Activated naive CD8-positive, alpha-beta T cell (primary cell): ENCODE measurements around the gene XYLT1.

ENCODE experiments used
- H3K27ac Mint-ChIP-seq: one replicate; pipeline ENCODE4 v1.8.0; 2021; ENCODE audit warnings: mixed read lengths
- H3K27me3 Mint-ChIP-seq: one replicate; pipeline ENCODE4 v1.8.0; 2021; ENCODE audit warnings: mixed read lengths
- H3K36me3 Mint-ChIP-seq: one replicate; pipeline ENCODE4 v1.8.0; 2021; ENCODE audit warnings: mixed read lengths
- H3K4me1 Mint-ChIP-seq: one replicate; pipeline ENCODE4 v1.8.0; 2021; ENCODE audit warnings: low read depth, mixed read lengths
- H3K4me3 Mint-ChIP-seq: one replicate; pipeline ENCODE4 v1.8.0; 2021; ENCODE audit warnings: mild to moderate bottlenecking, mixed read lengths
- H3K9me3 Mint-ChIP-seq: one replicate; pipeline ENCODE4 v1.8.0; 2021; ENCODE audit warnings: low read depth, mixed read lengths

XYLT1 gene

DNA sequence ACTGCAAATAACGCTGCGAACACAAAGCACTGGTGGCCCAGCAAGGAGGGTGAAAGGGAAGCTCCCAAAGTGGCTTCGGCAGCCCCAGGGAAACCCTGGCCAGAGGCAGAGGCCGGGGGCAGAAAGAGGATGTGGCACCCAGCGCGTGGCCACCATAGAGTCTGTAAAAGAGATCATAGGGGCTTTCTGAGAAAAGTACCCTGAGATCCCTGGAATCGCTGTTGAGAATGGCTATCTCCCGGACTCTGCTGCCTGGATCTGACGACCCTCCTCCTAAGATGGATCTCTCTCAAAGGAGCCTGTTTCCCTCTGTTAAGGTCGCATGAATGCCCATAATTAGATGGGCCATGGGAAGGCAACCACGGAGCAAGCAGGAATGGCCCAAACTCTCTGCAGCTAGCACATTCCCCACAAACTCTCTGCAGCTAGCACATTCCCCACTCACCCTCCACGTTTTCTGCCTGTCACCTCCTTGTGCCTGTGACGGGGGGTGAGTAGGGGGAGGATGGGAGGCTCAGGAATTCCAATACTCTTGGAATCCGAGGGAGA is 364.4 kb downstream of the XYLT1 start:
- H3K36me3 Mint-ChIP-seq, result peaks cover 6% of the 10 kb centered on the region
- peaks cover 27% of the 10 kb centered on the region for H3K4me1 Mint-ChIP-seq
- no peaks in the 10 kb centered on the region for H3K9me3 Mint-ChIP-seq
- no peaks in the 10 kb centered on the region for H3K27me3 Mint-ChIP-seq
- H3K4me3 Mint-ChIP-seq, result no peak overlapping the region
- H3K27ac Mint-ChIP-seq, result no peak overlapping the region

DNA sequence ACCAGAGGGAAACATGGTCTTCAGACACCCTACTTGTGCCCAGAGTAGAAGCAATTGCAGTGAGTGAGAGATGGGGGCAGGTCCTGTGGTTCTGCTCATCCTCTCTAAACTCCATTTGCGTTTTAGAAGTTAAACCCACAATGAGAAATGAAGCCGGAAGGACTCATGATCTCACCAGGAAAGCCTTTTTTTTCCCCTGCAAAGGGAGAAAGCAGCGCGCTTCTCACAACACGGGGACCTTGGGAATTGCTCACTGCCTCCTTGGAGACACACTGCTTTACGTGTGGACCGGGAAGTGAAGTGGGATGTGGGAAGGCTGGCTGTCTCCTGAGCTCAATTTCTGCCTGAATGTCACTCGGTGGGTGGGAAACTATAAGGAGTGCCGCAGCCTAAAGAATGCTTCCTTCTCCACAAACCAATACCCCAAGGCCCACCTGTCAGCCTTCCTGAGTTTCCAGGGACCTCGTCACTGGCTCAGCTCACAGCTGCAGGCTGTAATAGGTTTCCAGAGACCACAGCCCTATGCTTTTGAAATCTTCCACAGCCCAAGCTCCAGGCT is 365.4 kb downstream of the XYLT1 start:
- Mint-ChIP-seq H3K9me3 (no peaks in the 10 kb centered on the region), H3K36me3 (peaks cover 8% of the 10 kb centered on the region), H3K4me1 (peaks cover 27% of the 10 kb centered on the region), H3K4me3 (peak overlapping the region; percentile 36), H3K27me3 (no peaks in the 10 kb centered on the region), H3K27ac (no peak overlapping the region)

GRCh38 chr16:17104654-17105053 is 366.1 kb downstream of the XYLT1 start:
- Mint-ChIP-seq H3K36me3 (peaks cover 4% of the 10 kb centered on the region), H3K27ac (no peak overlapping the region), H3K27me3 (no peaks in the 10 kb centered on the region), H3K4me1 (peaks cover 27% of the 10 kb centered on the region), H3K4me3 (peak overlapping the region; percentile 36), H3K9me3 (no peaks in the 10 kb centered on the region)

- Mint-ChIP-seq H3K27ac (no peak overlapping the region), H3K4me3 (no peak overlapping the region), H3K9me3 (no peaks in the 10 kb centered on the region), H3K27me3 (no peaks in the 10 kb centered on the region), H3K36me3 (peaks cover 3% of the 10 kb centered on the region), H3K4me1 (peaks cover 27% of the 10 kb centered on the region)
These were observed 367.5 kb downstream of the XYLT1 start for GRCh38 chr16:17103216-17103615.

- Mint-ChIP-seq H3K4me1 (peaks cover 27% of the 10 kb centered on the region), H3K27me3 (no peaks in the 10 kb centered on the region), H3K4me3 (no peak overlapping the region), H3K36me3 (peaks cover 3% of the 10 kb centered on the region), H3K9me3 (no peaks in the 10 kb centered on the region), H3K27ac (no peak overlapping the region)
These were observed 369.1 kb downstream of the XYLT1 start for GRCh38 chr16:17101646-17102045.

DNA sequence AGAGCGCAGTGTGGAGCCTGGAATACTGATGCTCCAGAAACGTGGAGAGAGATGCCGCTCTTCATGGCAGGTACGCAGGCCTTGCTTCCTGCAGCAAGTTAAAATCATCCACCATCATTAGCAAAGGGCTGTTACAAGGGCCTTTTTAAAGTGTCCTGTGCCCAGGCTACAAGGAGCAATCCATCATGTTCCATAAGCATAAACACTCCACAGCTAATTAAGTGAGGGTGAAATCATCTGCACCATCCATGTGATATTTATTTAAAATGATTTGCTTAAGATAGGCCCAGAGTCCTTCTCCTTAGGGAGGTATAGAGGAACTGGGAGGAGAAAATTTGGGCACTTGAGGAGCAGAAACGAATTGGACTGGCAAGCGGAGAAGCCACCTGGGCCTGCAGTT is 372.1 kb downstream of the XYLT1 start:
- Mint-ChIP-seq H3K27me3 (no peaks in the 10 kb centered on the region), H3K36me3 (peaks cover 3% of the 10 kb centered on the region), H3K4me3 (no peak overlapping the region), H3K9me3 (no peaks in the 10 kb centered on the region), H3K27ac (no peak overlapping the region), H3K4me1 (peaks cover 4% of the 10 kb centered on the region)

DNA sequence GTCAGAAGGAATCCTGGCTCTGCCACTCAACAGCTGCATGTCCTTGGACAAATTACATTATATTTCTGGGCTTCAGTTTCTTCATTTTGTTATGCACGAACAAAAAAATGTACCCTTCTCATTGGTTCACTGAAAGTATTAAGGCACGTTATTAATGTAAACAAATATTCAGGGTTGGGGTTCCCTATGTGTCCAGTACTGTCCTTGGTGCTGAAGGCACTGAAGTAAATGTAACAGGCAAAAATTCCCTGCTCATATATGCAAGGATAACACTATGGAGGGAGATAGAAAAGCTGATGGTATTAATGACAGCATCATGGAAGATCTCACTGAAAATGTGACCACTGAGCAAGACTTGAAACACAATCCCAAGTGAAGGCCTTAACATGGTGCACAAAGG is 386.6 kb downstream of the XYLT1 start:
- Mint-ChIP-seq H3K4me1 (no peaks in the 10 kb centered on the region), H3K36me3 (no peaks in the 10 kb centered on the region), H3K27me3 (no peaks in the 10 kb centered on the region), H3K4me3 (no peak overlapping the region), H3K9me3 (no peaks in the 10 kb centered on the region), H3K27ac (no peak overlapping the region)

DNA sequence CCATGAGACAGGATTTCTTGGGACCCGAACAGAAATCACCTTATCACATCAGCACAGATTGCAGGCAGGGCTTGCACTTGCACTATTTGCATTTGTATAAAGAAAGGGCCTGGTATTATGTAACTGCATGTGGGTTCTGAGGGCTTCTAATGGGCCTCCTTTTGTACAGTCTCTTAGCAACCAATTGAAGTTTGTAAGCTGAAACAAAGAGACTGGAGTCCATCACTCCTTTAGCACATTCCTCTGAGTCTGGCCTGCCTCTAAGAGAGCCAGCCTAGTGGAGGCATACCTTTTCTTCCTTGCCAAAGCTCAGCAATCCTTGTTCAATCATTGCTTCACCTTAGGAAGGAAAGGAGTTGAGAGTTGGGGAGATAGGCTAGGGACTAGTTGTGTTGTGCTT is 387.1 kb downstream of the XYLT1 start:
- H3K4me3 Mint-ChIP-seq, result no peak overlapping the region
- no peaks in the 10 kb centered on the region for H3K36me3 Mint-ChIP-seq
- H3K4me1 Mint-ChIP-seq, result no peaks in the 10 kb centered on the region
- no peaks in the 10 kb centered on the region for H3K9me3 Mint-ChIP-seq
- H3K27ac Mint-ChIP-seq, result no peak overlapping the region
- H3K27me3 Mint-ChIP-seq, result no peaks in the 10 kb centered on the region

- Mint-ChIP-seq H3K36me3 (no peaks in the 10 kb centered on the region), H3K4me1 (no peaks in the 10 kb centered on the region), H3K9me3 (no peaks in the 10 kb centered on the region), H3K27me3 (no peaks in the 10 kb centered on the region), H3K27ac (no peak overlapping the region), H3K4me3 (no peak overlapping the region)
These were observed 388.5 kb downstream of the XYLT1 start for GRCh38 chr16:17082095-17082882.

DNA sequence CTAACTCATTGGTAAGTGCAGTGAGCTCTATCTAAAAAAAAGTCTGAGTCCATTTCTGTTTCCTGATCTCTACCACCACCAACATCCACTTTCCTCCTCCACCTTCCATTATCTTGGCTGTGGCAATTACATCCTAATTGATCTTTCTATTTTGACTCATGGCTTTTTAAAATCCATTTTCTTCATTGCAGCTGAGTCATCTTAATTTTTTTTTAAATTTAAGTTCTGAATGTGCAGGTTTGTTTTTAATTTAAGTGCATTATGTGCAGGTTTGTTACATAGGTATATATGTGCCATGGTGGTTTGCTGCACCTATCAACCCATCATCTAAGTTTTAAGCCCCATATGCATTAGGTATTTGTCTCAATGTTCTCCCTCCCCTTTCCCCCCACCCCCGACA is 390.7 kb downstream of the XYLT1 start:
- H3K9me3 Mint-ChIP-seq, result no peaks in the 10 kb centered on the region
- H3K4me3 Mint-ChIP-seq, result no peak overlapping the region
- H3K36me3 Mint-ChIP-seq, result no peaks in the 10 kb centered on the region
- no peak overlapping the region for H3K27ac Mint-ChIP-seq
- H3K4me1 Mint-ChIP-seq, result no peaks in the 10 kb centered on the region
- no peaks in the 10 kb centered on the region for H3K27me3 Mint-ChIP-seq

DNA sequence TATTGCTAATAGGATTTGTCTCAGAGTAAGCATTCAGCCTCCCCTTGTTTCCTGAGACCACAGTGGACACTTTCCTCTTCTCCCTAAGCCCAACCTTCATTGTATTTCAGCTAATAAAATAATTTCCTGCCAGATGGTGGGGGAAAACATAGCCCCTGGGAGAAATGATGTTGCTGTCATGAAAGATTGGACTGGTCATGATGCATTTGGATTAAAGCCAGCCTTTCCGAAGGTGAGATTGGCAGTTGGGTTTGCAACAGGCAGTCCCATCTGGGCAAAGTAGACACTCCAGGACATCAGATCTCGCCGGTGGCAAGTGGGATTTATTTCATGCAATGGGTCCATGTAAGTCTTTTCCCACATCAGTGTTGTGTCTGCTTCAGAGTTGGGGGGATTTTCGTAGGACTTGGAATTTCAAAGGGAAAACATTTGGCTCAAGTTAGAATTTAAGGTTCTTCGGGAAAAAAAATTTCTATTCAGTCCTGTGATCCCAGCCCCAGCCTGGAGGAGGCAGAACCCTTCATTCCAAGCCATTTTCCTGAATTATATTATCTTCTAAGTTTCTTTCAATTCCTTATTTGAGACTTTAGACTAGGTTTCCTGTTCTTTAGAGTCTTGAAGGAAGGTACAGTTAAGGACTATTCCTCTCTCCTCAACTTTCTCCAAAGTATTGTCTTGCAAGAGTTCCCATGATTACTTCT is 391.7 kb downstream of the XYLT1 start:
- H3K9me3 Mint-ChIP-seq, result no peaks in the 10 kb centered on the region
- H3K36me3 Mint-ChIP-seq, result no peaks in the 10 kb centered on the region
- H3K4me1 Mint-ChIP-seq, result no peaks in the 10 kb centered on the region
- no peak overlapping the region for H3K4me3 Mint-ChIP-seq
- no peaks in the 10 kb centered on the region for H3K27me3 Mint-ChIP-seq
- H3K27ac Mint-ChIP-seq, result no peak overlapping the region

GRCh38 chr16:17076818-17077498 is 393.8 kb downstream of the XYLT1 start:
- Mint-ChIP-seq H3K4me3 (no peak overlapping the region), H3K27me3 (no peaks in the 10 kb centered on the region), H3K36me3 (no peaks in the 10 kb centered on the region), H3K4me1 (peaks cover 4% of the 10 kb centered on the region), H3K27ac (no peak overlapping the region), H3K9me3 (no peaks in the 10 kb centered on the region)

- H3K36me3 Mint-ChIP-seq, result no peaks in the 10 kb centered on the region
- H3K27me3 Mint-ChIP-seq, result no peaks in the 10 kb centered on the region
- no peak overlapping the region for H3K4me3 Mint-ChIP-seq
- H3K27ac Mint-ChIP-seq, result no peak overlapping the region
- no peaks in the 10 kb centered on the region for H3K9me3 Mint-ChIP-seq
- peaks cover 5% of the 10 kb centered on the region for H3K4me1 Mint-ChIP-seq
These were observed 394.5 kb downstream of the XYLT1 start for GRCh38 chr16:17076092-17076754.

DNA sequence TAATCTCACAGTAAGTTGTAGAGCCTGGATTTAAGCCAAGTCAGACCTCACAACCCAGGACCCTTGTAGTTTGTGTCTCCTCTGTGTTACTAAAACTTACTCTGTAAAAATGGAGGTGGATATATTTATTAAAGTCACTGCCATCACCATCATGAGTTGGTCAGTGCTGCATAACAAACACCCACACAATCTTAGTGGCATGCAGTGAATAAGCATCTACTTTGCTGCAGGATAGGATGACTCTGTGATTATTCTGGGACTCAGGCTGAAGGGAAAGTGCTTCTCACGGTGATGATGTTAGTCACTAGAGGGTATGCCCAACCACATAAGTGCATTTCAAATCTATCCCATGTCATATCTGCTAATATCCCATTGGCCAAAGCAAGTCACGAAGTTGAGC is 398.7 kb downstream of the XYLT1 start:
- H3K4me3 Mint-ChIP-seq, result peak overlapping the region; percentile 58
- peak overlapping the region; percentile 42 for H3K27ac Mint-ChIP-seq
- H3K4me1 Mint-ChIP-seq, result peaks cover 23% of the 10 kb centered on the region
- H3K36me3 Mint-ChIP-seq, result peaks cover 2% of the 10 kb centered on the region
- no peaks in the 10 kb centered on the region for H3K9me3 Mint-ChIP-seq
- no peaks in the 10 kb centered on the region for H3K27me3 Mint-ChIP-seq
